NCI-H1436 (cell line): ENCODE results near the gene RBM4.
"Not testable (repeated sequence)": the region's sequence is repeated elsewhere in the genome, so short reads cannot be mapped to it uniquely, and the experiment has no call there.

Source experiments
- DNase-seq: peaks from one replicate; lab custom pipeline; 2025; lab: John Stamatoyannopoulos, UW

The RBM4 gene

DNA sequence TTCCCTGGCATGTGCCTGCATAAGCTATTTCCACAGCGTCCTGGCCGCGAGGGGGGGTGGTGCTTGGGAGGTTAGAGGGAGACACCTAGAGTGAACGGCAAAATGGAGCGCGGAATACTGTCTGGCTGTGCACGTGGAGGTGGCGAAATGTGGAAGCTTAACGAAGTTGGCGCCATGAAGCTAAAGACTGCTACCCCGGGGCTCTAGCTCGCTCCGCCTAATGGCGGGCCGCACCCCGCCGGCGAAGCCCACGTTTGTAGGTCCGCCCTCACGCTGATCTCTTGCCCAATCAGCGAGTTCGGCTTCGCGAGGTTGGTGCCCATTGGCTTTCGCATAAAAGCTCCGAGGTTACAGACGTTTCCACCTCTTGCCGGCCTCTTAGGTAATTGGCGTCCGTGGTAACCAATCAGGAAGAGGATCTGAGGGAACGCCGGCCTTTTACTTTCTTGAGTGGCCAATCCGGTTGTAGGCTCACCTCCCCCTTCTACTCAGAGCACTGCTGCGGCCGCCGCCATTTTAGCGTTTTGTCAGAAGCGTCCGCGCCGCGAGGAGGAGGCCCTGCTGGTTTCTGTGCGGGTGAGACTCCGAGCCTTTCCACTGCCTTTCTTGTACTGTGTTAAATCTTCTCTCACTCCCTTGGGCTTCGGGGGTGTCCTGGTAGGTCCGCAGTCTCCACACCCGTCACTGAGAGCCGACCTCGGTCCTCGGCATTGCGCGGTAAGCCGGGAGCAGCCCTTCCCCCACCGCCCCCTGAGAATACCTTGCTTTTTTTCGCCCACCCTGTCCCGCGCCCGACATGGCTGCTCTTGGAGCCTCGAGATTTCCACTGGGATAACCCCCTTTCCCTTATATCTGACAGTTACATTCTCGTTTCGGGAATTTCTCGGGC, at the start of gene RBM4:
Gene RBM4, plus strand, starts transcription at position 527 of the 889 bp plus-strand sequence. CDS start 1,009 bp downstream, outside the sequence.
- DNase-seq, result peak; percentile 99

- not testable (repeated sequence) for DNase-seq
Observed at GRCh38 chr11:66589315-66589714, 49.2 kb upstream of the RBM4 start.

- no peak for DNase-seq
Observed at GRCh38 chr11:66589996-66590675, 48.4 kb upstream of the RBM4 start.

DNA sequence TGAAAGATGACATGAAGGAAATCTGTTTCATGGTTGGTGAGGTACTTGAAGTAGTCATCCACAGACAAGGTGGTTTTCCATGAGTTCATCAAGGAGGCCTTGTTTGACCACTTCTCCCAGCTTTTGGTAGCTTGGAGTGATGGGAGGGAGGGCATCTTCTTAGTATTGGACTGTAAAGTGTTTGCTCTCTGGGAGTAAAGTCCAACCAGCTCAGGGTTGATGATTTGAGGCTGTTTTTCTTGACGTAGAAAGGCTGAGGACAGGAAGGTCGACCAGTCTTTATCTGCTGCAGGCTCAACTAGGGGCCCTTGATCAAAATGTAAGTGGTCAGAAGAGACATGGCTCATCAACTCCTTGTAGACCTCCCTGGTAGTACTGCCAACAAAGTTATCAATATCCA, 47.3 kb upstream of the RBM4 start:
- DNase-seq, result no peak

GRCh38 chr11:66592457-66593302, 45.8 kb upstream of the RBM4 start, which contains the start of the genes CCDC87 and CCS:
Gene CCDC87, minus strand, starts transcription at chr11:66593063. Its CDS starts 48 bp downstream, at chr11:66593015.
Gene CCS, plus strand, starts transcription at chr11:66593185. Its CDS starts 77 bp downstream, at chr11:66593262.
- peak; percentile 94 for DNase-seq

DNA sequence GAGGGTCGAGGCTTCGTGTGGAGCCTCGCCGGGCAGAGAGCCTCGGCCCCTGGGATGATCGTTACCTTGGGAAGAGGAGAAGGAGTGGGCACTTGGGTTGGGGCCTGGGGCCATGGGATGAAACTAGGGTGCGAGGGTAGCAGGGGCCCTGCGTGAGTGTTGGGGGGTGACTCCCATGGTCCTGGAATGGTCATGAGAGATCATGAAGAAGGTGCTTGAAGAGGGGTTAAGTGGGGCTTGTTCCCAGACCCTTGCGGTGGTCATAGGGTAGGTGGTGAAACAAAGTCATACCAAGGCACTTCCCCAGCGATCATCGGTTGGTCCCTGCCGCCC, 45.2 kb upstream of the RBM4 start:
- no peak for DNase-seq

DNA sequence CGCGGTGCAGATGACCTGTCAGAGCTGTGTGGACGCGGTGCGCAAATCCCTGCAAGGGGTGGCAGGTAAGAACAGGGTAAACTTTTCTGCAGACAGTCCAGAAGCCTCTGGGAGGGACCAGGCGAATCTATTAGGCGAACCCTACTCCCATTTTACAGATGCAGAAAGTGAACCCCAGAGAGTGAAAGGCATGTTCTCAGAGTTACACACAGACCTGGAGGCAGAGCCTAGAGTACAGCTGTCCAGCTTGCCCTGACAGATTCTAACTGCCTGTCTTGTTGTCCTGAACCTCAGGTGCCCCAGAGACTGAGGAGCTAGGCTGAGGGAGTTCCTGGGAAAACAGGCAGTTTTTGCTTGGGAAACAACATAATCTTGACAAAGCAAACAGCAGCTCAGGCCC, 44.9 kb upstream of the RBM4 start:
- no peak for DNase-seq

GRCh38 chr11:66595245-66595904, 43.1 kb upstream of the RBM4 start:
- DNase-seq, result no peak

- no peak for DNase-seq
Observed at GRCh38 chr11:66598993-66599392, 39.5 kb upstream of the RBM4 start.

GRCh38 chr11:66600219-66600618, 38.3 kb upstream of the RBM4 start:
- DNase-seq, result no peak

- DNase-seq, result no peak
Observed at GRCh38 chr11:66600631-66601233, 37.8 kb upstream of the RBM4 start.

DNA sequence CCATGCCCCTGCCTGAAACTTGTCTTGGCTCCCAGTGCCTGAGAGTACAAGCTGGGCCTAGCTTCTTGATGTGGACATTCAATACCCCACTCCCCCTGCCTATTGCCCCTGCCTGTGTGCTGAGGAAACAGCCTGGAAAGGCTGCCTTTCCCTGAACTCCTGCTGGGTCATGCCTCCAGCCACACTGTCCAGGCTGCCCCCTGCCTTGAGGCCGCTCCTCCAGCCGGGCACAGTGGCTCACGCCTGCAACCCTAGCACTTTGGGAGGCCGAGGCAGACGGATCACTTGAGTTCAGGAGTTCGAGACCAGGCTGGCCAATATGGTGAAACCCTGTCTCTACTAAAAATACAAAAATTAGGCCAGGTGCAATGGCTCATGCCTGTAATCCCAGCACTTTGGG, 35.4 kb upstream of the RBM4 start:
- no peak for DNase-seq

DNA sequence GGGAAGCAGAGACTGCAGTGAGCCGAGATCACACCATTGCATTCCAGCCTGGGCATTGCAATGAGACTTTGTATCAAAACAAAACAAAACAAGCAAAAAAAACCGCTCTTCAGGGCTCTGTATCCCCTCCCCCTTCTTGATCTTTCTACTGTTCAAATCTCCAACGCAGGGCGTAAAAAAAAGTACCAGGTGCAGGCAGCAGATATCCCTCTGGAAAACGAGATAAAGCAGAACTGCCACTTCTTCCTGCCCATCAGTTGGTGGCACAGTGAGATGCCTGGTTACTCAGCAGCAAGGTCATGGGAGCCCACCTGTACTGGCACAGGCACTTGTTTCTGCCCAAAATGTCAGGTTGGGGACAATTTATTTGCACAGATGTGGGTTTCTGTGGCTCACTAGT, 34.3 kb upstream of the RBM4 start:
- DNase-seq, result no peak

DNA sequence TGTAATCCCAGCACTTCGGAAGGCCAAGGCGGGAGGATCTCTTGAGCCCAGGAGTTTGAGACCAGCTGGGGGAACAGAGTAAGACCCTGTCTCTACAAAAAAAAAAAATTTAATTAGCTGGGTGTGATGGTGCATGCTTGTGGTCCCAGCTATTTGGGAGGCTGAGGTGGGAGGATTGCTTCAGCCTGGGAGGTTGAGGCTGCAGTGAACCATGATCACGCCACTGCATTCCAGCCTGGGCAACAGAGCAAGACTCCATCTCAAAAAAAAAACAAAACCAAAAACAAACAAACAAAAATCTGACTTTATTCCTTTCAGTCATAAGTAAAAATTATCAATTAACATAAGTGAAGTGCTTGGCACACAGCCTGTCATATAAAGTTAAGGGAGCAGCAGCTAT, 31.9 kb upstream of the RBM4 start:
- not testable (repeated sequence) for DNase-seq

- DNase-seq, result no peak
Observed at GRCh38 chr11:66607126-66607834, 31.2 kb upstream of the RBM4 start.

DNA sequence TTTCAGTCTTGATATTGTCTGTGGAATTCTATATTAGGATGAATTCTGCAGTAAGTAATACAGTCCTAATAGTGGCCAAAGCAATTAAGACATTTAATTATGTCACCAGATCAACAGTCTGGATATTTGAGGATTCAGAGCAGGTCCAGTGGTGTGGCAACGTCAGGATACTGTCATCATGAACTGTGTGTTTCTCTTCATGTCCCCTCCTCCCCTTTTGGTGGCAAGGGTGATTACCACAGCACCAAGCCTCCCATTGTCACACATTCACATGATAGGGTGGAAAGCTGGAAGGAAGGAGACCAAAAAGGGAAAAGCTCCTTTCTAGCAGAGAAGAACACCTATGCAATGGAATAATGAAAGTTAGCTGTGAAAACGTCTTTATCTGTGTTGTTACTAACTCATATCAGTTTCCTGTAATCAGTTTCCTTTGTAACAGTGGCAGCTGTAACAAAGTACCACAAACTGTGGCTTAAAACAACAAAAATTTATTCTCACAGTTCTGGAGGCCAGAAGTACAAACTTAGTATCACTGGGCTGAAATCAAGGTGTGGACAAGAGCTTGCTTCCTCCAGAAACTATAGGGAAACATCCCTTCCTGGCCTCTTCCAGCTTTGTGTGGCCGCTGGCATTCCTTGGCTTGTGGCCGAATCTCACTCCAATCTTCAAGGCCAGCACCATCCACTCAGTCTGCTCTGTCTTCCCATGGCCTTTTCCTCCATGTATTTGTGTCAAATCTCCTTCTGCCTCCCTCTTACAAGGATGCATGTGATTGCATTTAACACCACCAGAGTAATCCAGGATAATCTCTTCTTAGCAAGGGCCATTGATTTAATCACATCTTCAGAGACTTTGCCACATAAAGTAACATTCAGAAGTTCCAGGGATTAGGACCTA, 28.5 kb upstream of the RBM4 start:
- DNase-seq, result no peak

GRCh38 chr11:66612458-66612857, 26.0 kb upstream of the RBM4 start:
- DNase-seq, result no peak

- DNase-seq, result no peak
Observed at GRCh38 chr11:66614073-66614472, 24.4 kb upstream of the RBM4 start.

- DNase-seq, result peak; percentile 99
Observed at GRCh38 chr11:66616379-66617154, 21.9 kb upstream of the RBM4 start, which contains the start of gene RBM14. Gene RBM14, plus strand, starts transcription at chr11:66616630. Its CDS starts 91 bp downstream, at chr11:66616721.
